Astrocyte (in vitro differentiated cells and primary cell): ENCODE results near the gene TENT4A.

Experiments used
- CTCF ChIP-seq: IDR thresholded peaks from 2 replicates; pipeline ENCODE4 v1.5.1; 2011; ENCODE audit warnings: low read depth, mild to moderate bottlenecking, inconsistent platforms, low read length, moderate library complexity; ENCODE audit not compliant: insufficient read depth
- EZH2 ChIP-seq: IDR thresholded peaks from 2 replicates; pipeline ENCODE4 v1.6.1; 2012; ENCODE audit warnings: mild to moderate bottlenecking, low read length, inconsistent platforms; ENCODE audit not compliant: insufficient read depth

GRCh38 chr5:6786786-6787495 is 73.7 kb downstream of the TENT4A start:
- TF ChIP-seq CTCF (no peak), EZH2 (no peak)
